C4-2B (cell line): ENCODE measurements around the gene RPRD1B.

Source experiments
- ZFX ChIP-seq: fragments of 450-650 bp; IDR thresholded peaks from 2 replicates; pipeline ENCODE4 v1.6.1; 2017
- TF ChIP-seq, protein P1 (sequence below): fragments of 450-650 bp; conservative IDR thresholded peaks from 2 replicates; pipeline ENCODE4 v1.5.1; 2017; ENCODE audit warnings: mild to moderate bottlenecking

DNA sequence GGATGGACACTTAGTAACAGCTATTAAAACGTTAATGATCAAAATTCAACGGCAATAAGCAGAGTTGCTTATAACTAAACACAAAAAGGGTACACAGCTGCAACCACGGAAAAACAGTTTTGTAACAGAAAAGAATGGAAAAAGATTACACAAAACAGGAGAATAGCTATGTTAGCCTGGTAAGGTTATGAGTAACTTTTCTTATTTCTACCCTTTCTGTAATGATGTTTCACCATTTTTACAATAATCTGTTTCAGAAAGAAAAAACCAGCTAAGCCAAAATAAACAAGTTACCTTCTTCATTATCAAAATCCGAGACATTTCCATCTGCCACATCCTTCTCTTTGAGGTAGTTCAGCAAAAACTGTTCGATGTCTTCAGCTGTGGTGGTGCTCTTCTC, 27.6 kb upstream of the RPRD1B start:
- TF ChIP-seq, protein P1, sequence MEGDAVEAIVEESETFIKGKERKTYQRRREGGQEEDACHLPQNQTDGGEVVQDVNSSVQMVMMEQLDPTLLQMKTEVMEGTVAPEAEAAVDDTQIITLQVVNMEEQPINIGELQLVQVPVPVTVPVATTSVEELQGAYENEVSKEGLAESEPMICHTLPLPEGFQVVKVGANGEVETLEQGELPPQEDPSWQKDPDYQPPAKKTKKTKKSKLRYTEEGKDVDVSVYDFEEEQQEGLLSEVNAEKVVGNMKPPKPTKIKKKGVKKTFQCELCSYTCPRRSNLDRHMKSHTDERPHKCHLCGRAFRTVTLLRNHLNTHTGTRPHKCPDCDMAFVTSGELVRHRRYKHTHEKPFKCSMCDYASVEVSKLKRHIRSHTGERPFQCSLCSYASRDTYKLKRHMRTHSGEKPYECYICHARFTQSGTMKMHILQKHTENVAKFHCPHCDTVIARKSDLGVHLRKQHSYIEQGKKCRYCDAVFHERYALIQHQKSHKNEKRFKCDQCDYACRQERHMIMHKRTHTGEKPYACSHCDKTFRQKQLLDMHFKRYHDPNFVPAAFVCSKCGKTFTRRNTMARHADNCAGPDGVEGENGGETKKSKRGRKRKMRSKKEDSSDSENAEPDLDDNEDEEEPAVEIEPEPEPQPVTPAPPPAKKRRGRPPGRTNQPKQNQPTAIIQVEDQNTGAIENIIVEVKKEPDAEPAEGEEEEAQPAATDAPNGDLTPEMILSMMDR = no peak
- TF ChIP-seq ZFX = no peak
